HG02981 (cell line): ENCODE measurements around the gene PHOX2A.

Experiments
- ATAC-seq: cut with Tn5 transposase; IDR thresholded peaks from one replicate; pipeline ENCODE4 v1.9.1; 2021; ENCODE audit warnings: mild to moderate bottlenecking, moderate library complexity; ENCODE audit not compliant: unreplicated experiment

PHOX2A gene

GRCh38 chr11:72189455-72190250 is 54.3 kb downstream of the PHOX2A start:
- ATAC-seq, result no peak
